Stimulated activated CD8-positive, alpha-beta memory T cell treated with anti-CD3 and anti-CD28 coated beads, Interleukin-12 subunit alpha, Interleukin-12 subunit beta, amount 100 ng/mL, for 4 hours (primary cell): ENCODE measurements around the gene PGS1.

ENCODE experiments used
- DNase-seq: peaks from one replicate; pipeline ENCODE4 v3.0.0-alpha.2; 2020; ENCODE audit warnings: low read depth

Gene PGS1

DNA sequence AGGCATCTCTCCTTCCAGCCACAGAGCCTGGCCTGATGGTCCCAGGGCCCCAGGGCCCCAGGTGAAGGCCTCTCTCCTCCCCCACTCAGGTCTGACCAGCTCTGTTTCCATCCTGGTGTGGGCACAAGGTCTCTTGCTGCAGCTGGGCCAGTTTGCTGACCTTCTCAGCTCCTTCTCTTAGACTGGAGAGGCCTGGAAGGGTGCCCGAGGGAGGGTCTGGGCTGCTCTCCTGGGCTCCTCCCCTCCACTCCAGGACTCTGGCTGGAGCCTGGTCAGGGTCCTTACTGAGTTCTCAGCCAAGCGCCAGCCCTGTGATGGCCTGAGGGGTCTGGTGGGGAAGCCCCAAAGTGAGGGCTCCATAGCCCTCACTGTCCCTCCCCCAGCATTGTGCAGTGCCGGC, 31.0 kb upstream of the PGS1 start:
- DNase-seq, result no peak

- no peak for DNase-seq
These were observed 30.2 kb upstream of the PGS1 start for GRCh38 chr17:78348055-78348770.

DNA sequence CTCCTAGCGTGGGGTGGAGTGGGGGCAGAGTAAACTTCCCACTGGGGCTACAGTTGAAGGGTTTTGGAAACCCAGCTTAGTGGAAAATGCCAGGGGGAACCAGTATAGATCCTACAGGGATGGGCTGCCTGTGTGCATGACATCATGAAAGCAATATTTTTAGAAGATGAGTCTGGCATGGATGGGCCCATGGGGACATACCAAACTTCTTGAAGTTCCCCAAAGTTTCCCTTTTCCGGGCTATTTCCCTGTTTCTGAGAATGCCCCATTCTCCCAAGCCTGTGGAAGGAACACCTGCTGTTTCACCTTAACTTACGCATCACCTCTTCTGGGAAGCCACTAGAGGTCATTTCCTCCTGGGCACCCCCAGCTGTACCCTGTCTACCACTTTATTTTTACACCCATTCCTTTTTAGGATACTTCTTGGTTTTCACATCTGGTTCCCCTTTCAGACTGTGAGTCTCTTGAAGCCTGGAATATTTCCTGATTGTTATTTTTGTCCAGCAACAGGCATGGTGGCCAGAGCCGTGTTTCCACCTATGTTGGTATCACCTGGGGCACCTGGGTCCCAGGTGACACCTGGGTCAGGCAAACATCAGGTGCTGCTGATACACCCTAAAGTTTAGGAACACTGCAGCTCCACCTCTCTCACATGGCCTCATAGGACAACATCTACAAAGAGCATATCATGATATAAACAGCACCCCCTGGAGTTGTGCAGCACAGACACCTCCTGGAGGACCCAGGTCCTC, 28.4 kb upstream of the PGS1 start:
- DNase-seq, result no peak

DNA sequence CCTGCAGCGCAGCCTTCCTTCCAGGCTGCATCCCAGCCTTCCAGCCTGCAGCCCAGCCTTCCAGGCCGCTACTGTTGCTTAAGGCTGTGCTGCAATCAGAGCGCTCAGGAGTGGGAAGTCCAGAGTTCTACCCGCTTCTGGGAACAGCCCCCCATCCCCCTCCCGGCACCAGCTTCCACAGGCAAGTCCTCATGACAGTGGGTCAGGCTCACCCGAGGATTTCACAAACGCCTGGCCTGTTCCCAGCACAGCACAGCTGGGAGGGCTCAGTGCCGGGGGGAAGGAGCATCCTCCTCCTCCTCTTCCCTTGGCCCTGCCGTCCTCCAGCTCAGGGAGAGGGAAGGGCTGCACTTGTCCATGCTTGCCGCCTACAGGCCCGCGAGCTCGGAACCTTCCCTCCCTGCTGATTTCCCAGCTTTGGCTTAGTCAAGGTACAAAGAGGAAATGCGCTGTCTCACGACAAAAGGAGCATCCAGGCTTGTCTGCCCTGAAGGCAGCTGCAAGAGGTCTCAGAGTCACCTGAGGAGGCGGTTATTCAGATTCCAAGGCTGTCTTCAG, 26.9 kb upstream of the PGS1 start:
- no peak for DNase-seq

- no peak for DNase-seq
These were observed 24.6 kb upstream of the PGS1 start for GRCh38 chr17:78353834-78354233.

DNA sequence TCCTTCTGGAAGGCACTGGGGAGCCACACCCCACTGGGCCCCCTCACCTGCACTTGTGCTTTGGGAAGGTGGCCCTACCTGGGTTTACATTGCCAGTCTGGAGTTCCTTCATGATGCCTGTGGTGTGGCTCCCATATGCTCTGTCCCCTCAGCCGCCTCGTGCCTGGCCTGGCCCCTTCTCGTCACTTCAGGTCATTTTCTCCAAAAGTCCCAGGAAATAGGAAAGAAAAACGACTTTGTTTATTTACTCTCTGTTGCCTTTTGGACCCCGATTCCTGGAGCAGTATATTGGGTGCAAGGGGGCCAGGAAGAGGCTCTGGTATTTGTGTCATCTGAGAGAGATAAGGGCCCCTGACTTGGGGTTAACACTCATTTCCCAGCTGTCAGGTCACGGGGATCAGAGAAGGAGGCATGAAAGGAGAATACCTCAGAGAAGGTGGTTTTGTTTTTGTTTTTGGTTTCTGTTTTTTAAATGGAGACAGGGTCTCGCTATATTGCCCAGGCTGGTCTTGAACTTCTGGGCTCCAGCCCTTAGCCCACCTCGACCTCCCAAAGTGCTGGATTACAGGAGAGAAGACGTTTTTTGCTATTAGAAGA, 23.3 kb upstream of the PGS1 start:
- DNase-seq, result no peak

GRCh38 chr17:78355701-78356100, 22.7 kb upstream of the PGS1 start:
- no peak for DNase-seq

DNA sequence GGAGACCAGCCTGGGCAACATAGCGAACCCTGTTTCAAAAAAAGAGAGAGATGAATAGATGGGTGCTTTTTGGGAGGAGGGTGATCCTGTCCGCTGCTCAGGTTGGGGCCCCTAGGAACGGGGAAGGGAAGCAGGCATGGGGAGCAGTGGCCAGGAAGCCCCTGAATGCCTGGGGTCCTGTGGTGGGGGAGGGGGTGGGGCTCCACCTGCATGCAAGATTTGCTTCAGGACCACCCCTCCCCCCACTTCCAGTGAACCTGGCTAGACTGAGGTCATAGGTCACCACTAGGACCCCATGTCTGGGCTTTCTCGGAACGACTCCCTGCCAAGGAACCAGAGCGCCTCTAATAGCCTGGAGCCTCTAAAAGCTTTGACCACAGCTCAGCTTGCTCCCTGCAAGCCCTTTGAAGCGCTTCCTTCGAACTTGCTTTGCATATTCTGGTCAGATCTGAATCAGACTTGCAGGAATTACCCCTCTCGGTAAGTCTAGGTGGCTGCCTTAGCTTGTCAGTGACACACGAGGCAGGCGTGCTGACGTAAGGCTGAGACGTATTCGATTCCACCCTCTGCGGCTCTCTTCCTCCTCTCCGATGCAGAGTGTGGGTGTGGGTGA, 22.2 kb upstream of the PGS1 start:
- DNase-seq, result peak; percentile 76

- no peak for DNase-seq
These were observed 21.3 kb upstream of the PGS1 start for GRCh38 chr17:78357177-78357586.

DNA sequence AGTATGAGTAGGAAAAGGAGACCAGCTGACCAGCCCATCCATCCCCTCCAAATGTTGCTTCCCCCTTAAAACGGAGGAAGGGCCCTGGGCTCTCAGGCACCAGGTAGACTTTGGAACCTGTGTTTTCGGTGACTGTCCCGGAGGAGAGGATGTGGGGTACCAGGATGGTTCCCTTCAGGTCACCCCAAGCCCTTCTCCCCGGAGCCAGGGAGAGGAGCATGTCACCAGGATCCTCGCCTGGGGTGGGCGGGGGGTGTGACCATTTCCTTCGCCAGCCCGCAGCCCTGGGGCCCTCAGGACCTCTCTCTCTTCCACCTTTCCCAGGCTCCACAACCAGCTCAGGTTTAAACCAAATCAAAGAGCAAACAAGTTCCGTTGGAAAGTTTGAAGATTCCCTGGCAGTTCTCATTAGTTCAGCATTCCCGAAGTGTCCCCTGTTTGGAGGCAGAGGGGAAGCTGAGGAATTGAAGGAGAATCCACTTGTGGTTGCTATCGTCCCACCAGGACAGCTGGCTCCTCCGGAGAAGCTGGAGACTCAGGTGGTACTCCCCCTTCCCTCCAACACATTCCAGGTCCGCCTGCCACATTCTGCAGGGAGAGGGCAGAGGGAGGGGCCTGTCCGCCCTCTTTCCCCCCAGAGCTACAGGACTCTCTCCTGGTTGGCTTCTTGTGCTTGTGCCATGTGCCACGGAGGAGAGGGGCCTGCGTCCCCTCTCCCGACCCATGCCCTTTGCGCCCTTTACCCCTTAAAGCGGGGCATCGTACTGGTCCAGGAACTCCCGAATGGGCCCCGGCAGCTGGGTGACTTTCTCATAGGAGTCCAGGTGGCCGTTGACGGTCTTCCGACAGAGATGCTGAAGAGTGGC, 20.5 kb upstream of the PGS1 start:
- no peak for DNase-seq

GRCh38 chr17:78358538-78359320, 19.7 kb upstream of the PGS1 start:
- no peak for DNase-seq

- no peak for DNase-seq
These were observed 19.0 kb upstream of the PGS1 start for GRCh38 chr17:78359321-78359996.

DNA sequence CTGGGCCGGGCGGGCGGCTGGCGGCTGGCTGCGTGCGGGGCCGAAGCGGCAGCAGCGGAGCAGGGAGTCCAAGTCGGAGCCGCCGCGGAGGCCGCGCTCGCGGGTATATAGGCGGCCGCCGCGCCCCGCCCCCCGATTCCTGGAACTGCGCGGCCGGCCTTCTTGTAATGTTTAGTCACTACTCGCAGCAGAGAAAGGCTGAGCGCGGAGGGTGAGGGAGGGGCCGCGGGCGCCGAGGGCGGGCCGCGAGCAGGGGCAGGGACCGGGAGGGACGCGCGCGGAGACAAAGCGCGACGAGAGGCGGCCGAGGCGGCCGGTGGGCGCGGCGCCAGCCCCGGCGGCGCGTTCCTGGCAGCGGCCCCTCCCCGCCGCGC, 18.5 kb upstream of the PGS1 start, which contains the start of gene SOCS3:
SOCS3 (minus strand) TSS at position 81 of the 374 bp plus-strand sequence. CDS start 982 bp downstream, outside the sequence.
- DNase-seq, result peak; percentile 94

- DNase-seq, result peak; percentile 79
These were observed 17.9 kb upstream of the PGS1 start for GRCh38 chr17:78360371-78361224.

- no peak for DNase-seq
These were observed 17.2 kb upstream of the PGS1 start for GRCh38 chr17:78361225-78361701.

GRCh38 chr17:78362232-78362631, 16.2 kb upstream of the PGS1 start:
- no peak for DNase-seq

- DNase-seq, result no peak
These were observed 15.8 kb upstream of the PGS1 start for GRCh38 chr17:78362671-78363070.

GRCh38 chr17:78364436-78365281, 13.8 kb upstream of the PGS1 start:
- DNase-seq, result no peak
